NCI-H146 (cell line): ENCODE measurements around the gene HAND2.

Experiments used
- DNase-seq: peaks from one replicate; lab custom pipeline; 2025; lab: John Stamatoyannopoulos, UW

HAND2 gene

GRCh38 chr4:173519111-173520101 lies 10.6 kb downstream of the HAND2 start:
- no peak for DNase-seq

GRCh38 chr4:173518425-173519102 lies 11.5 kb downstream of the HAND2 start:
- no peak for DNase-seq

- DNase-seq: no peak
Measured at GRCh38 chr4:173517781-173518424, 12.1 kb downstream of the HAND2 start.

GRCh38 chr4:173516621-173517524 lies 13.2 kb downstream of the HAND2 start:
- no peak for DNase-seq

- no peak for DNase-seq
Measured at GRCh38 chr4:173515458-173515857, 14.6 kb downstream of the HAND2 start.

- DNase-seq: no peak
Measured at GRCh38 chr4:173514641-173515217, 15.3 kb downstream of the HAND2 start.

- no peak for DNase-seq
Measured at GRCh38 chr4:173513651-173514050, 16.4 kb downstream of the HAND2 start.

GRCh38 chr4:173511787-173512361 lies 18.2 kb downstream of the HAND2 start:
- no peak for DNase-seq

- DNase-seq: no peak
Measured at GRCh38 chr4:173509036-173510001, 20.7 kb downstream of the HAND2 start.

GRCh38 chr4:173508386-173509035 lies 21.5 kb downstream of the HAND2 start:
- DNase-seq: no peak

GRCh38 chr4:173507471-173508385 lies 22.3 kb downstream of the HAND2 start:
- no peak for DNase-seq

- DNase-seq: no peak
Measured at GRCh38 chr4:173506597-173507211, 23.3 kb downstream of the HAND2 start.

- peak; percentile 32 for DNase-seq
Measured at GRCh38 chr4:173505924-173506518, 24.0 kb downstream of the HAND2 start.

- DNase-seq: no peak
Measured at GRCh38 chr4:173504181-173504503, 25.9 kb downstream of the HAND2 start.

GRCh38 chr4:173503330-173504180 lies 26.5 kb downstream of the HAND2 start:
- no peak for DNase-seq

- no peak for DNase-seq
Measured at GRCh38 chr4:173502282-173502681, 27.7 kb downstream of the HAND2 start.
